Measurements from ENCODE around the gene CCDC97. TPM values are rescaled to one million over a fixed set of nuclear protein-coding genes. Genes with fewer than 3 reads are reported as not detected.

Gene CCDC97
- total RNA-seq, 1 experiment from 2014 or later, result 18.3 TPM

GRCh38 chr19:41332000-41332399 lies 22.0 kb downstream of the CCDC97 start:
- intact Hi-C loops (cut with micrococcal nuclease), result no loop called here
- no peak overlapping the region for H3K4me2 ChIP-seq (ENCODE audit: low read length)
- H4K20me1 ChIP-seq (ENCODE audit: low read length), result no peaks in the 10 kb centered on the region
- no peak overlapping the region for H2AFZ ChIP-seq (ENCODE audit: low read length)
- H3K9me2 ChIP-seq (replicated peaks; ENCODE audit: low read length), result no peaks in the 10 kb centered on the region
- no peaks in the 10 kb centered on the region for H3K27me3 ChIP-seq (ENCODE audit: low read length)
- H3F3A ChIP-seq (ENCODE audit: low read length, unreplicated experiment), result no peaks in the 10 kb centered on the region
- H3K9ac ChIP-seq (ENCODE audit: low read length), result no peak overlapping the region
- no peak for TF ChIP-seq CTCF (conservative IDR thresholded peaks at IDR 0.05; ENCODE audit: low read depth, low read length)
- POLR2A ChIA-PET (ENCODE audit: unreplicated experiment), result no interaction called here
- ATAC-seq, result no peak
- DNase-seq, result no peak
- no peaks in the 10 kb centered on the region for H3K36me3 ChIP-seq (ENCODE audit: low read depth, low read length)
- peaks cover 27% of the 10 kb centered on the region for H3K4me1 ChIP-seq (ENCODE audit: insufficient read depth, low read length)
- no peak overlapping the region for H3K4me3 ChIP-seq (ENCODE audit: low read length)
- H3K27ac ChIP-seq (ENCODE audit: low read length), result no peak overlapping the region
- no peaks in the 10 kb centered on the region for H3K9me3 ChIP-seq (ENCODE audit: low read length)
- no TSS peak for BruUV-seq (replicated peaks)
- peaks cover 3% of the 10 kb centered on the region; the same call in 1 of the 2 replicates for H3K79me2 ChIP-seq (ENCODE audit: low read length)
- CTCF ChIA-PET, result no interaction called here

- BruUV-seq (replicated peaks), result no TSS peak
Observed at GRCh38 chr19:41332468-41332867, 22.5 kb downstream of the CCDC97 start.

GRCh38 chr19:41334793-41335192 lies 24.8 kb downstream of the CCDC97 start:
- no peaks in the 10 kb centered on the region for H3K9me2 ChIP-seq (replicated peaks; ENCODE audit: low read length)
- no peaks in the 10 kb centered on the region for H3K79me2 ChIP-seq (ENCODE audit: low read length)
- TF ChIP-seq CTCF (conservative IDR thresholded peaks at IDR 0.05; ENCODE audit: low read depth, low read length) (no peak), EZH2phosphoT487 (IDR thresholded peaks at IDR 0.05; ENCODE audit: borderline replicate concordance, low read length) (no peak), EZH2 (IDR thresholded peaks at IDR 0.05; ENCODE audit: low read length, unreplicated experiment) (no peak)
- H3F3A ChIP-seq (ENCODE audit: low read length, unreplicated experiment), result no peaks in the 10 kb centered on the region
- H3K9ac ChIP-seq (ENCODE audit: low read length), result no peak overlapping the region
- no peaks in the 10 kb centered on the region for H3K36me3 ChIP-seq (ENCODE audit: low read depth, low read length)
- intact Hi-C loops (cut with micrococcal nuclease), result no loop called here
- DNase-seq, result no peak
- no peaks in the 10 kb centered on the region for H3K9me3 ChIP-seq (ENCODE audit: low read length)
- H3K4me2 ChIP-seq (ENCODE audit: low read length), result no peak overlapping the region
- H2AFZ ChIP-seq (ENCODE audit: low read length), result no peak overlapping the region
- ChIA-PET POLR2A (ENCODE audit: unreplicated experiment) (no interaction called here), CTCF (no interaction called here)
- no peaks in the 10 kb centered on the region for H4K20me1 ChIP-seq (ENCODE audit: low read length)
- H3K27me3 ChIP-seq (ENCODE audit: low read length), result no peaks in the 10 kb centered on the region
- H3K27ac ChIP-seq (ENCODE audit: low read length), result no peak overlapping the region
- H3K4me3 ChIP-seq (ENCODE audit: low read length), result no peak overlapping the region
- ATAC-seq, result no peak
- peaks cover 6% of the 10 kb centered on the region for H3K4me1 ChIP-seq (ENCODE audit: insufficient read depth, low read length)
- BruUV-seq (replicated peaks), result no TSS peak

More at GRCh38 chr19:41332468-41332867, 22.5 kb downstream of the CCDC97 start:
- no peaks in the 10 kb centered on the region for H3F3A ChIP-seq (ENCODE audit: low read length, unreplicated experiment)
- ATAC-seq, result no peak
- H3K4me1 ChIP-seq (ENCODE audit: insufficient read depth, low read length), result peaks cover 22% of the 10 kb centered on the region
- intact Hi-C loops (cut with micrococcal nuclease), result no loop called here
- no peak overlapping the region for H3K9ac ChIP-seq (ENCODE audit: low read length)
- no peaks in the 10 kb centered on the region for H4K20me1 ChIP-seq (ENCODE audit: low read length)
- TF ChIP-seq EZH2phosphoT487 (IDR thresholded peaks at IDR 0.05; ENCODE audit: borderline replicate concordance, low read length) (no peak), CTCF (conservative IDR thresholded peaks at IDR 0.05; ENCODE audit: low read depth, low read length) (no peak), EZH2 (IDR thresholded peaks at IDR 0.05; ENCODE audit: low read length, unreplicated experiment) (no peak)
- ChIA-PET POLR2A (ENCODE audit: unreplicated experiment) (no interaction called here), CTCF (no interaction called here)
- H2AFZ ChIP-seq (ENCODE audit: low read length), result no peak overlapping the region
- no peaks in the 10 kb centered on the region for H3K9me2 ChIP-seq (replicated peaks; ENCODE audit: low read length)
- DNase-seq, result no peak
- no peak overlapping the region for H3K4me3 ChIP-seq (ENCODE audit: low read length)
- H3K79me2 ChIP-seq (ENCODE audit: low read length), result no peaks in the 10 kb centered on the region
- no peaks in the 10 kb centered on the region for H3K36me3 ChIP-seq (ENCODE audit: low read depth, low read length)
- H3K27ac ChIP-seq (ENCODE audit: low read length), result no peak overlapping the region
- no peaks in the 10 kb centered on the region for H3K27me3 ChIP-seq (ENCODE audit: low read length)
- H3K4me2 ChIP-seq (ENCODE audit: low read length), result no peak overlapping the region
- no peaks in the 10 kb centered on the region for H3K9me3 ChIP-seq (ENCODE audit: low read length)

Data from PC-3 (cell line).